Brain microvascular endothelial cell (primary cell): ENCODE data around the gene POMT1.

Experiments
- DNase-seq: peaks from one replicate; pipeline ENCODE4 v3.0.0-alpha.2; 2020
- H3K27ac ChIP-seq: fragments of 250-450 bp; sonication (Bioruptor Pico); 2 replicates; pipeline ENCODE4 v1.5.1; 2020; ENCODE audit warnings: mild to moderate bottlenecking, moderate library complexity
- H3K27me3 ChIP-seq: fragments of 250-450 bp; sonication (Bioruptor Pico); replicated peaks from 2 replicates; pipeline ENCODE4 v1.5.1; 2020; ENCODE audit warnings: mild to moderate bottlenecking
- H3K36me3 ChIP-seq: fragments of 250-450 bp; sonication (Bioruptor Pico); replicated peaks from 2 replicates; pipeline ENCODE4 v1.5.1; 2020; ENCODE audit warnings: mild to moderate bottlenecking
- H3K4me3 ChIP-seq: 2 replicates; pipeline ENCODE4 v1.5.1; 2011; ENCODE audit warnings: low read depth, mild to moderate bottlenecking, control low read depth, low read length, moderate library complexity
- CTCF ChIP-seq: IDR thresholded peaks from 2 replicates; pipeline ENCODE4 v1.5.1; 2011; ENCODE audit warnings: low read depth, mild to moderate bottlenecking, moderate library complexity, low read length, control low read depth, inconsistent platforms; ENCODE audit errors: missing control alignments
- in situ Hi-C: cut with HindIII; loops from 2 replicates; pipeline ENCODE4 v1.10.0; 2017; ENCODE audit warnings: low sequenced_read_pairs, low pct_ligation_motif_present

Gene POMT1

GRCh38 chr9:131487001-131487400, 15.7 kb upstream of the POMT1 start:
- H3K36me3 ChIP-seq = peaks cover 99% of the 10 kb centered on the region
- TF ChIP-seq CTCF = no peak
- in situ Hi-C loops = no loop called here

GRCh38 chr9:131487621-131488031, 15.1 kb upstream of the POMT1 start:
- in situ Hi-C loops = no loop called here
- Histone ChIP-seq H3K36me3 (peaks cover 99% of the 10 kb centered on the region), H3K4me3 (no peak overlapping the region), H3K27ac (no peak overlapping the region), H3K27me3 (no peaks in the 10 kb centered on the region)
- TF ChIP-seq CTCF = no peak
- no peak for DNase-seq

More at GRCh38 chr9:131487001-131487400, 15.7 kb upstream of the POMT1 start:
- Histone ChIP-seq H3K27ac (no peak overlapping the region), H3K4me3 (no peak overlapping the region), H3K27me3 (no peaks in the 10 kb centered on the region)
- DNase-seq = no peak

GRCh38 chr9:131490514-131490913, 12.2 kb upstream of the POMT1 start:
- no peak for DNase-seq
- H3K4me3 ChIP-seq = no peak overlapping the region
- in situ Hi-C loops = no loop called here
- H3K27me3 ChIP-seq = no peaks in the 10 kb centered on the region
- H3K36me3 ChIP-seq = peaks cover 96% of the 10 kb centered on the region
- TF ChIP-seq CTCF = no peak
- H3K27ac ChIP-seq = no peak overlapping the region

- Histone ChIP-seq H3K27me3 (no peaks in the 10 kb centered on the region), H3K27ac (no peak overlapping the region), H3K4me3 (no peak overlapping the region), H3K36me3 (peaks cover 96% of the 10 kb centered on the region)
- in situ Hi-C loops = no loop called here
- TF ChIP-seq CTCF = no peak
- no peak for DNase-seq
Measured at GRCh38 chr9:131491001-131491710, 11.6 kb upstream of the POMT1 start.

GRCh38 chr9:131492070-131492469, 10.6 kb upstream of the POMT1 start:
- Histone ChIP-seq H3K27ac (no peak overlapping the region), H3K36me3 (peaks cover 96% of the 10 kb centered on the region), H3K27me3 (no peaks in the 10 kb centered on the region), H3K4me3 (no peak overlapping the region)
- in situ Hi-C loops = no loop called here
- DNase-seq = no peak
- TF ChIP-seq CTCF = no peak
